ENCODE results near the gene KCNMB4. TPM values are rescaled to one million over a fixed set of nuclear protein-coding genes. Genes with fewer than 3 reads are reported as not detected.

The KCNMB4 gene
- total RNA-seq, 1 experiment from 2014 or later, result 3.0 TPM

DNA sequence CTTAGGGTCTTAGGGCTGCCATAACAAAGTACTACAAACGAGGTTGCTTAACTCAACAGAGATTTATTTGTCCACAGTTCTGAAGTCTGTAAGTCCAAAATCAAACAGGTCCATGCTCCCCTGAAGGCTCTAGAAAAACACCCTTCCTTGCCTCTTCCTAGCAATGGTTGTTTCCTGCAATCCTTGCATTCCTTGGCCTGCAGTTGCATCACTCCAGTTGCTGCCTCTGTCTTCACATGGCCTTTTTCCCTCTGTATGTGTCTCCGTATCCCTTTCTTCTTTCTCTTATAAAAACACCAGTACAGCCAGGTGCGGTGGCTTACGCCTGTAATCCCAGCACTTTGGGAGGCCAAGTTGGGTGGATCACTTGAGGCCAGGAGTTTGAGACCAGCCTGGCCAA lies 17.4 kb downstream of the KCNMB4 start:
- no peak for TF ChIP-seq EZH2phosphoT487 (IDR thresholded peaks at IDR 0.05; ENCODE audit: borderline replicate concordance, low read length)
- TF ChIP-seq CTCF (conservative IDR thresholded peaks at IDR 0.05; ENCODE audit: low read depth, low read length), result no peak
- TF ChIP-seq EZH2 (IDR thresholded peaks at IDR 0.05; ENCODE audit: low read length, unreplicated experiment), result no peak
- POLR2A ChIA-PET (ENCODE audit: unreplicated experiment), result no interaction called here
- H3K9me3 ChIP-seq (ENCODE audit: low read length), result no peaks in the 10 kb centered on the region
- H3K79me2 ChIP-seq (ENCODE audit: low read length), result no peaks in the 10 kb centered on the region
- BruUV-seq (replicated peaks), result no TSS peak
- no peak overlapping the region for H2AFZ ChIP-seq (ENCODE audit: low read length)
- ATAC-seq (no peak), DNase-seq (no peak)
- H3K27me3 ChIP-seq (ENCODE audit: low read length), result no peaks in the 10 kb centered on the region
- intact Hi-C loops (cut with micrococcal nuclease), result no loop called here
- H3K36me3 ChIP-seq (ENCODE audit: low read depth, low read length), result no peaks in the 10 kb centered on the region
- no peaks in the 10 kb centered on the region for H4K20me1 ChIP-seq (ENCODE audit: low read length)
- H3K4me1 ChIP-seq (ENCODE audit: insufficient read depth, low read length), result no peaks in the 10 kb centered on the region
- H3K4me3 ChIP-seq (ENCODE audit: low read length), result no peak overlapping the region
- H3K9me2 ChIP-seq (replicated peaks; ENCODE audit: low read length), result no peaks in the 10 kb centered on the region
- CTCF ChIA-PET, result no interaction called here
- H3K9ac ChIP-seq (ENCODE audit: low read length), result no peak overlapping the region
- no peaks in the 10 kb centered on the region for H3F3A ChIP-seq (ENCODE audit: low read length, unreplicated experiment)
- H3K4me2 ChIP-seq (ENCODE audit: low read length), result no peak overlapping the region
- no peak overlapping the region for H3K27ac ChIP-seq (ENCODE audit: low read length)

DNA sequence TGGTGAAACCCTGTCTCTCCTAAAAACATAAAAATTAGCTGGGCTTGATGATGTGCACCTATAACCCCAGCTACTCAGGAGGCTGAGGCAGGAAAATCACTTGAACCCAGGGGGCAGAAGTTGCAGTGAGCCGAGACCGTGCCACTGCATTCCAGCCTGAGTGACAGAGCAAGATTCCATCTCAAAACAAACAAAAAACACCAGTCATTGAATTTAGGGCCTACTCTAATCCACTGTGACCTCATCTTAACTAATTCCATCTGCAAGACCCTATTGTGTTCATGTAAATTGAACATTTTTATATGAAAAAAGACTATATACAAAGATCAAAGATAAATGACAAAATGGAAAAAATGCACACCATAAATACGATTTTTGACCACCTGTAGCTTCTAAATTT lies 17.8 kb downstream of the KCNMB4 start:
- Histone ChIP-seq H3K4me1 (ENCODE audit: insufficient read depth, low read length) (no peaks in the 10 kb centered on the region), H3K27me3 (ENCODE audit: low read length) (no peaks in the 10 kb centered on the region), H3K4me2 (ENCODE audit: low read length) (no peak overlapping the region), H3K9me3 (ENCODE audit: low read length) (no peaks in the 10 kb centered on the region), H3F3A (ENCODE audit: low read length, unreplicated experiment) (no peaks in the 10 kb centered on the region), H3K36me3 (ENCODE audit: low read depth, low read length) (no peaks in the 10 kb centered on the region), H2AFZ (ENCODE audit: low read length) (no peak overlapping the region), H3K79me2 (ENCODE audit: low read length) (no peaks in the 10 kb centered on the region), H3K9ac (ENCODE audit: low read length) (no peak overlapping the region), H3K4me3 (ENCODE audit: low read length) (no peak overlapping the region), H3K27ac (ENCODE audit: low read length) (no peak overlapping the region), H4K20me1 (ENCODE audit: low read length) (no peaks in the 10 kb centered on the region), H3K9me2 (replicated peaks; ENCODE audit: low read length) (no peaks in the 10 kb centered on the region)
- DNase-seq, result no peak
- ChIA-PET CTCF (no interaction called here), POLR2A (ENCODE audit: unreplicated experiment) (no interaction called here)
- no TSS peak for BruUV-seq (replicated peaks)
- ATAC-seq, result no peak
- TF ChIP-seq EZH2 (IDR thresholded peaks at IDR 0.05; ENCODE audit: low read length, unreplicated experiment), result no peak
- intact Hi-C loops (cut with micrococcal nuclease), result no loop called here

GRCh38 chr12:70386771-70387170 lies 20.7 kb downstream of the KCNMB4 start:
- CTCF ChIA-PET, result no interaction called here

More at GRCh38 chr12:70386771-70387170, 20.7 kb downstream of the KCNMB4 start:
- Histone ChIP-seq H3K4me3 (ENCODE audit: low read length) (no peak overlapping the region), H3K27ac (ENCODE audit: low read length) (no peak overlapping the region), H3K4me1 (ENCODE audit: insufficient read depth, low read length) (no peaks in the 10 kb centered on the region), H2AFZ (ENCODE audit: low read length) (no peak overlapping the region), H3F3A (ENCODE audit: low read length, unreplicated experiment) (no peaks in the 10 kb centered on the region), H3K79me2 (ENCODE audit: low read length) (no peaks in the 10 kb centered on the region), H3K9ac (ENCODE audit: low read length) (no peak overlapping the region), H3K9me3 (ENCODE audit: low read length) (no peaks in the 10 kb centered on the region), H3K4me2 (ENCODE audit: low read length) (no peak overlapping the region), H4K20me1 (ENCODE audit: low read length) (no peaks in the 10 kb centered on the region), H3K36me3 (ENCODE audit: low read depth, low read length) (no peaks in the 10 kb centered on the region), H3K9me2 (replicated peaks; ENCODE audit: low read length) (no peaks in the 10 kb centered on the region), H3K27me3 (ENCODE audit: low read length) (no peaks in the 10 kb centered on the region)
- TF ChIP-seq CTCF (conservative IDR thresholded peaks at IDR 0.05; ENCODE audit: low read depth, low read length) (no peak), EZH2 (IDR thresholded peaks at IDR 0.05; ENCODE audit: low read length, unreplicated experiment) (no peak), EZH2phosphoT487 (IDR thresholded peaks at IDR 0.05; ENCODE audit: borderline replicate concordance, low read length) (no peak)
- ATAC-seq, result no peak
- DNase-seq, result no peak
- intact Hi-C loops (cut with micrococcal nuclease), result no loop called here
- no TSS peak for BruUV-seq (replicated peaks)
- POLR2A ChIA-PET (ENCODE audit: unreplicated experiment), result no interaction called here

Data from PC-3 (cell line).